ENCODE results near the gene SYT12. TPM values are rescaled to one million over a fixed set of nuclear protein-coding genes. Genes with fewer than 3 reads are reported as not detected.

Gene SYT12
- total and polyA plus RNA-seq, 9 donors = 0.05 to 6.0 (median 0.87) TPM; not detected in 2

DNA sequence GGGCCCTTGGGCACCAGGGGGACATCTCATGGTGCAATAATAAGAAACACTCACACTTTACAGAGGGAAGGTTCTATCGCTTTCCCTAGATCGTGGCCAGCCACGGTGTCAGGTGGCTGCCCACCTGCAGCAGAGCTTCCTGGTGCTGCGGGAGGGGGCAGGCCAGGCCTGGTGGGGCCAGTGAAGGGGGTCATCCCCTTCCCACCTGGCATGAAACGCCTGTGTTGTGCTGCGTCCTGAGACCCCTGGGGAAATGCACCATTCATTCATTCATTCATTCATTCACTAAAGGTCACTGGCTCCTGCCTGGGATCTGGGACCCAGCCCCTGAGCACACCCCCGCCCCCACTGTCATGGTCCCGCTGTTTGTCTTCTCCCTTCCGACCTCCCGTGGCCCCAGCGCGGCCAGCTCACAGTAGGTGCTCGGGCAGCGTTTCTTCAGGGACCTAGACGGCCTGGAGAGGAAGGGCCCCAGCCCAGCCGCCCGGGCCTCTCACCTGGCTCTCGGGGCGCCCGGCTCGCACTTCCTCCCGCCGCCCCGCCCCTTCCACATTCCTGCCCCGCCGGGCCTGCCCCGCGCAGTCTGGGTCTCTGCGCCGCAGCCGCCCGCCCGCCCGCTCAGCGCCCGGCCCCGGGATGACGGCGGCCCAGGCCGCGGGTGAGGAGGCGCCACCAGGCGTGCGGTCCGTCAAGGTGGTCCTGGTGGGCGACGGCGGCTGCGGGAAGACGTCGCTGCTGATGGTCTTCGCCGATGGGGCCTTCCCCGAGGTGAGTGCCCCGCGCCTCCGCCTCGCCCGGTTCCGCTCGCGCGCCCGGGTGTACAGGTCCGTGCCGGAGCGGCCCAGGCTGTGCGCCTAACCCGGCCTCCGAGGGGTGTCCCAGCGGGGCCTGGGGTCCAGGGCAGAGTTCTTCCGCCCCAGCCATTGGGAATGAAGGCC is 33.6 kb downstream of the SYT12 start, which contains the start of gene RHOD:
RHOD (plus strand) TSS at position 581 of the 938 bp plus-strand sequence; CDS start at position 637, 56 bp downstream.
- Histone ChIP-seq H3K27ac (peak within 1 kb of the TSS; percentile 2 to 67), H3K4me3 (peak within 1 kb of the TSS; percentile 48), H3K9me3 (no peaks in the 10 kb centered on the region), H3K36me3 (no peaks in the 10 kb centered on the region), H3K4me1 (ENCODE audit: insufficient read depth) (peaks cover 4% of the 10 kb centered on the region), H3K27me3 (no peaks in the 10 kb centered on the region)
- intact Hi-C loops (cut with DNase I) = no loop called here
- peak; percentile 36 to 72 (median 52) for DNase-seq
- TF ChIP-seq POLR2A (IDR thresholded peaks at IDR 0.05) = no peak
- TF ChIP-seq EP300 (IDR thresholded peaks at IDR 0.05) = no peak
- TF ChIP-seq, protein P1, sequence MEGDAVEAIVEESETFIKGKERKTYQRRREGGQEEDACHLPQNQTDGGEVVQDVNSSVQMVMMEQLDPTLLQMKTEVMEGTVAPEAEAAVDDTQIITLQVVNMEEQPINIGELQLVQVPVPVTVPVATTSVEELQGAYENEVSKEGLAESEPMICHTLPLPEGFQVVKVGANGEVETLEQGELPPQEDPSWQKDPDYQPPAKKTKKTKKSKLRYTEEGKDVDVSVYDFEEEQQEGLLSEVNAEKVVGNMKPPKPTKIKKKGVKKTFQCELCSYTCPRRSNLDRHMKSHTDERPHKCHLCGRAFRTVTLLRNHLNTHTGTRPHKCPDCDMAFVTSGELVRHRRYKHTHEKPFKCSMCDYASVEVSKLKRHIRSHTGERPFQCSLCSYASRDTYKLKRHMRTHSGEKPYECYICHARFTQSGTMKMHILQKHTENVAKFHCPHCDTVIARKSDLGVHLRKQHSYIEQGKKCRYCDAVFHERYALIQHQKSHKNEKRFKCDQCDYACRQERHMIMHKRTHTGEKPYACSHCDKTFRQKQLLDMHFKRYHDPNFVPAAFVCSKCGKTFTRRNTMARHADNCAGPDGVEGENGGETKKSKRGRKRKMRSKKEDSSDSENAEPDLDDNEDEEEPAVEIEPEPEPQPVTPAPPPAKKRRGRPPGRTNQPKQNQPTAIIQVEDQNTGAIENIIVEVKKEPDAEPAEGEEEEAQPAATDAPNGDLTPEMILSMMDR (IDR thresholded peaks at IDR 0.05) = no peak
- 1 to 7% (median 2%) methylated on average over 21 to 72 of the region's 72 CpGs for WGBS, 3 donors

DNA sequence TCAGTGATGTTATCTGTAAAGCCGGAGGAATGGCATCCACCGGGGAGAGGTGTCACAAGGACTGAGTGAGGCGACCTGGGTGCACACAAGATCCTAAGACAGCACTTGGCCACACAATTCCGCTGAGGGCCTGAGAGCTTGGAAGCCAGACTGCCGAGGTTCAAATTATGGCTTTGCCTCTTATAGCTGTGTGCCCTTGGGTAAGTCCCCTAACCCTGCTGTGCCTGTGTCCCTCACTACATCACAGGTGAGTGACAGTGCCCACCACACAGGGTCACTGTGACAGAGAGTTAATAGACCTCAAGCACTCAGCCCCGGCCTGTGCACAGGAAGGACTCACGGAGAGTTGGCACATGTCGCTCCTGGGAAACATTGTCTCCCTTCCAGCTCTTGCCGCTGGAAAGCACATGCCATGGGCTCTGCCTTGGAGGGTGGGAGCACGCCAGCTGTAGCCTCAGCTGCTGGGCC is 34.3 kb downstream of the SYT12 start:
- 26 to 41% (median 28%) methylated on average over 6 to 10 of the region's 10 CpGs for WGBS, 3 donors
- H3K27me3 ChIP-seq = no peaks in the 10 kb centered on the region
- H3K36me3 ChIP-seq = no peaks in the 10 kb centered on the region
- H3K27ac ChIP-seq = peak overlapping the region; percentile 2 to 67
- H3K4me3 ChIP-seq = peak overlapping the region; percentile 48
- TF ChIP-seq EP300 (IDR thresholded peaks at IDR 0.05) = no peak
- TF ChIP-seq, protein P1 (IDR thresholded peaks at IDR 0.05) = no peak
- TF ChIP-seq POLR2A (IDR thresholded peaks at IDR 0.05) = no peak
- peaks cover 4% of the 10 kb centered on the region for H3K4me1 ChIP-seq (ENCODE audit: insufficient read depth)
- no peaks in the 10 kb centered on the region for H3K9me3 ChIP-seq
- intact Hi-C loops (cut with DNase I) = no loop called here
- DNase-seq = no peak

DNA sequence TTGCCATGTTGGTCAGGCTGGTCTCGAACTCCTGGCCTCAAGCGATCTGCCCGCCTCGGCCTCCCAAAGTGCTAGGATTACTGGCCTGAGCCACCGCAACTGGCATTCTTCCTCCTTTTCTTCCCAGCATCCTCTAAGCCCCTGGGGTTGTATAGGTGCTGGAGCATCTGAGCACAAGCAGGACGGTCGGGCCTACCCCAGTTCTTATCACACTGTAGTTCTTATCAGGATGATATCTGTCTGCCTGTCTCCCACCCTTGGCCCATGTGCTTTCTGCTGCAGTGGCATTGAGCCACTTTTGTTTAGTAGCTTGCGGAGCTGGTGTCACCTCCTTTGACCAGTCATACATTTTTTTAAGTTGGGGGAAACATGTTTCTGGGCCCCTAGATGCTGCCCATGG is 35.6 kb downstream of the SYT12 start:
- DNase-seq = no peak
- H3K27me3 ChIP-seq = no peaks in the 10 kb centered on the region
- H3K36me3 ChIP-seq = no peaks in the 10 kb centered on the region
- WGBS, 3 donors = 82 to 94% (median 90%) methylated on average over 8 of the region's 8 CpGs
- peaks cover 4% of the 10 kb centered on the region for H3K4me1 ChIP-seq (ENCODE audit: insufficient read depth)
- no peak overlapping the region for H3K27ac ChIP-seq
- intact Hi-C loops (cut with DNase I) = no loop called here
- no peaks in the 10 kb centered on the region for H3K9me3 ChIP-seq
- TF ChIP-seq, protein P1 (IDR thresholded peaks at IDR 0.05) = no peak
- TF ChIP-seq EP300 (IDR thresholded peaks at IDR 0.05) (no peak), POLR2A (IDR thresholded peaks at IDR 0.05) (no peak)
- no peak overlapping the region for H3K4me3 ChIP-seq

DNA sequence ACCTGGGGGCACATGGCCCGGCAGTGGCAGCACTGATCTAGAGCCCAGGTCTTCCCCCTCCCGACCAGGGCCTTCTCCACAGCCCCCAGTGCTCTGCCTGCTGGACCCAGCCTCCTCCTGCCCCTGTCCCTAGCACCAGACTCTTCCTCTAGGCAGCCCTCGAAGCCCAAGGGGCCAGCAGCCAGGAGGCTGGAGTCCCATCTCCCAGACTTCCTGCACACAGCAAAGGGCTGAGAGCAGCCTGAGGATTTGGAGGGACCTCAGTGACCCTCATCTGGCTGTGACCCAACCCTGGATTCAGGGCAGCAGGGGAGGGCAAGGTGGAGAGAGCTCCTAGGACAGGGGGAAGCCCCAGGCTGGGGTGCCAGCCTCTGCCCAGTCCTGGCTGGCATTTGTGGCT is 36.7 kb downstream of the SYT12 start:
- no peaks in the 10 kb centered on the region for H3K9me3 ChIP-seq
- no peaks in the 10 kb centered on the region for H3K36me3 ChIP-seq
- 80 to 90% (median 88%) methylated on average over 3 of the region's 3 CpGs for WGBS, 3 donors
- peaks cover 2% of the 10 kb centered on the region for H3K4me1 ChIP-seq (ENCODE audit: insufficient read depth)
- no peak overlapping the region for H3K27ac ChIP-seq
- TF ChIP-seq POLR2A (IDR thresholded peaks at IDR 0.05) (no peak), EP300 (IDR thresholded peaks at IDR 0.05) (no peak)
- TF ChIP-seq, protein P1 (IDR thresholded peaks at IDR 0.05) = no peak
- DNase-seq = no peak
- intact Hi-C loops (cut with DNase I) = loop anchor here in 1 of 4 donors (10.0 kb wide), 1 partner anchor 265 kb away; no protein-coding TSS in a partner anchor
- H3K4me3 ChIP-seq = no peak overlapping the region
- H3K27me3 ChIP-seq = no peaks in the 10 kb centered on the region
